ENCODE measurements around the gene WDR62.

Gene WDR62

DNA sequence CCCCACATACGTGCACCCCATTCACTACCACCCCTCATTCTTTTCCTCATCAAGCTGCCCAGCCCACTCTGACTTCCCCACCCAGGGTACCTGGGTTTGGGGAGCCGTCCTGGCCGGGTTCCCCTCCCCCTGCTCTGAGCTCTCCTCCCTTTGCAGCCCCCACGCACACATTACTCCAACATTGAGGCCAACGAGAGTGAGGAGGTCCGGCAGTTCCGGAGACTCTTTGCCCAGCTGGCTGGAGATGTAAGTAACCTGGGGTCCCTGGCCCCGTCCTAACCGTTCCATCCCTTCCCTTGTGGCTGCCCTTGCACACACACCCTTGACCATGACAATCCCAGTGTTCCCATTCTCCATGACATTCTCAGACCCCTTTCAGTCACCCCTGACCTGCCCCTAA lies 87.8 kb downstream of the WDR62 start:
- DNase-seq, result no peak

DNA sequence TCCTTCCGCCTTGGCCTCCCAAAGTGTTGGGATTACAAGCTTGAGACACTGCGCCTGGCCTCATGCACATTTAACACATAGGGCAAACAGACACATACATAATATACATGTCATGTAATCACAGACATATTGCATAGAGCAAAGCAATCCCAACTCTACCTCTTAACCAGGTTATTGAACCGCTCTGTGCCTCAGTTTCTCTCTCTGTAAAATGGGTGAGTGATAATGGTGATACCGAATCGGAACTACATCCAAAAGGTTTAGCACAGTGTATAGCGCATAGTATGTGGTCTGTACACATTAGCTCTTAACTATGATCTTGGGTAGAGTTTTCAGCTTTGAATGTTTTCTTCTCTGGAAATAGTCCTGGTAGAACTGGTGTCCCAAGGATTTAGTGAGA lies 89.9 kb downstream of the WDR62 start:
- DNase-seq, result no peak

GRCh38 chr19:36149673-36150406 lies 95.1 kb downstream of the WDR62 start:
- DNase-seq, result no peak

- no peak for DNase-seq
Observed at GRCh38 chr19:36150586-36150985, 95.9 kb downstream of the WDR62 start.

GRCh38 chr19:36151144-36152018 lies 96.7 kb downstream of the WDR62 start:
- no peak for DNase-seq

- no peak for DNase-seq
Observed at GRCh38 chr19:36152019-36152351, 97.3 kb downstream of the WDR62 start.

DNA sequence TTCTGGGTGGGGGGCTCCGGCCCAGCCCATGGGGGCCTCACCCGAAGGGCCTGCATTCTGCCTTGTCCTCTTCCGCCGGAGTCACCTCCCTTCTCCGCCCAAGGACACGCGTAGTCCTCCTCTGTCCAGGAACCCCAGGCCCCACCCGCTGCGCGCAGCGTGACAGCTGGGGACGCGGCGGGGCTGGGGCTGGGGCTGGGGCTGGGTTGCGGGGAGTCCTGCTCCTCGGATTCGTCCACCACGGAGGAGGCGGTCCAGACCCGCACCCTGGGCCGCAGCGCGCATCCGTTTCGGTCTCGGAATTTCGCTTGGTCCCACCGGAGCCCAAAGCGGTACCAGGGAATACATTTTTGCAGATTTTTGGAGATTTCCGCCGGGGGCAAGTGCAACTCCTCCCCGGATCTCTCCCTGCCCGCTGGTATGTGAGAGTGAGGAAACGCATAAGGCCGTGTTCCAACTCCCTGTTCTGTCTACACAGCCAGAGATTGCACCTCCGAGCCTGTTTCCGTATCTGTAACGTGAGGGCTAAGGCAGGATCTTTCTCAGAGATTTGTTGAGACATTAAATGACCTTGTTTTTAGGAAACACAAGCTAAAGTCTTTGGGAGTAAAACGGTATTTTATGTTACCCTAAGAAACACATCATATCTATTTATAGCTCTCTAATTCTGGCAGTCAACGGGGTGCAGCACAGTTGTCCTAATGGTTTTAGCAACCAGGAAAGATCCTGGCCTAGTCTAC lies 97.8 kb downstream of the WDR62 start, which contains the start of gene COX7A1:
COX7A1 (minus strand) TSS at position 96 of the 740 bp plus-strand sequence; CDS start at position 56, 40 bp downstream.
- no peak for DNase-seq

GRCh38 chr19:36153126-36153525 lies 98.4 kb downstream of the WDR62 start:
- no peak for DNase-seq

Measured in stimulated activated naive CD4-positive, alpha-beta T cell treated with Interleukin-2 at 50 U/mL for 16 hours (primary cell).